Ascending aorta (tissue), 2 donors: Measurements from ENCODE around the gene LHFPL6. TPM values are rescaled to one million over a fixed set of nuclear protein-coding genes. Genes with fewer than 3 reads are reported as not detected.

Experiments used
- DNase-seq, 2 donors: peaks; one replicate each; pipeline ENCODE4 v3.0.0-alpha.2; 2019; ENCODE audit warnings: low spot score in 2 of 2
- H3K27ac ChIP-seq, 2 donors: fragments of 200-600 bp; sonication (generic); one replicate each; pipeline ENCODE4 v1.5.1; 2016 to 2017; ENCODE audit warnings: mild to moderate bottlenecking in 1 of 2
- H3K27me3 ChIP-seq: fragments of 200-600 bp; sonication (generic); one replicate; pipeline ENCODE4 v1.5.1; 2017
- H3K36me3 ChIP-seq, 2 donors: fragments of 200-600 bp; sonication (generic); one replicate each; pipeline ENCODE4 v1.5.1; 2016
- H3K4me1 ChIP-seq, 2 donors: fragments of 200-600 bp; sonication (generic); one replicate each; pipeline ENCODE4 v1.5.1; 2016 to 2017; ENCODE audit warnings: mild to moderate bottlenecking in 1 of 2
- H3K4me3 ChIP-seq, 2 donors: fragments of 200-600 bp; sonication (generic); one replicate each; pipeline ENCODE4 v1.5.1; 2016 to 2017; ENCODE audit warnings: mild to moderate bottlenecking in 1 of 2
- H3K9me3 ChIP-seq, 2 donors: fragments of 200-600 bp; sonication (generic); one replicate each; pipeline ENCODE4 v1.5.1; 2016
- CTCF ChIP-seq, 3 experiments: fragments of 200-600 bp in 2 of 3; fragments of 450-650 bp in 1 of 3; sonication (generic) in 2 of 3; IDR thresholded peaks; one replicate each; pipeline ENCODE4 v1.5.1; 2016 to 2019; ENCODE audit warnings: antibody characterized with exemption in 3 of 3, mild to moderate bottlenecking in 1 of 3, moderate library complexity in 1 of 3
- intact Hi-C: fragments of 100-400 bp; cut with DNase I; formaldehyde crosslinking; loops from one replicate; pipeline ENCODE4 v1.15.1; 2023
- total RNA-seq: library from RNA; depleted of rRNA; stranded (reverse); fragments of >200 nt; gene quantifications from one replicate; pipeline ENCODE4 v1.1.0, GENCODE V29; 2016

LHFPL6 gene
- total RNA-seq, 1 donor from 2014 or later: 69.4 TPM

- intact Hi-C loops: no loop called here
- H3K36me3 ChIP-seq: peaks cover 0 to under 1% of the 10 kb centered on the region in 2 donors
- DNase-seq: no peak
- no peaks in the 10 kb centered on the region for H3K9me3 ChIP-seq
- no peak overlapping the region for H3K27ac ChIP-seq
- no peak for TF ChIP-seq CTCF (IDR thresholded peaks at IDR 0.05)
- peaks cover 0 to 7% of the 10 kb centered on the region in 2 donors for H3K4me1 ChIP-seq
- no peaks in the 10 kb centered on the region for H3K27me3 ChIP-seq
- H3K4me3 ChIP-seq: no peak overlapping the region
Observed at GRCh38 chr13:39452417-39452816, 150.6 kb downstream of the LHFPL6 start.

GRCh38 chr13:39451860-39452301 is 151.1 kb downstream of the LHFPL6 start:
- Histone ChIP-seq H3K36me3 (no peaks in the 10 kb centered on the region), H3K4me1 (peaks cover 0 to 7% of the 10 kb centered on the region in 2 donors), H3K9me3 (no peaks in the 10 kb centered on the region), H3K27ac (no peak overlapping the region), H3K4me3 (no peak overlapping the region), H3K27me3 (no peaks in the 10 kb centered on the region)
- DNase-seq: no peak
- intact Hi-C loops: no loop called here
- no peak for TF ChIP-seq CTCF (IDR thresholded peaks at IDR 0.05)

- H3K36me3 ChIP-seq: no peaks in the 10 kb centered on the region
- no peak overlapping the region for H3K4me3 ChIP-seq
- no peak for TF ChIP-seq CTCF (IDR thresholded peaks at IDR 0.05)
- H3K4me1 ChIP-seq: peaks cover 0 to 7% of the 10 kb centered on the region in 2 donors
- no peaks in the 10 kb centered on the region for H3K27me3 ChIP-seq
- H3K9me3 ChIP-seq: no peaks in the 10 kb centered on the region
- H3K27ac ChIP-seq: no peak overlapping the region
- no peak for DNase-seq
- intact Hi-C loops: no loop called here
Observed at GRCh38 chr13:39451301-39451700, 151.7 kb downstream of the LHFPL6 start.

GRCh38 chr13:39450176-39450575 is 152.8 kb downstream of the LHFPL6 start:
- TF ChIP-seq CTCF (IDR thresholded peaks at IDR 0.05): no peak
- DNase-seq: no peak
- H3K4me3 ChIP-seq: no peak overlapping the region
- H3K27ac ChIP-seq: no peak overlapping the region
- H3K36me3 ChIP-seq: no peaks in the 10 kb centered on the region
- H3K27me3 ChIP-seq: no peaks in the 10 kb centered on the region
- intact Hi-C loops: no loop called here
- no peaks in the 10 kb centered on the region for H3K9me3 ChIP-seq
- H3K4me1 ChIP-seq: peaks cover 0 to 7% of the 10 kb centered on the region in 2 donors

GRCh38 chr13:39448834-39449233 is 154.2 kb downstream of the LHFPL6 start:
- Histone ChIP-seq H3K9me3 (no peaks in the 10 kb centered on the region), H3K27ac (no peak overlapping the region), H3K4me3 (no peak overlapping the region), H3K36me3 (no peaks in the 10 kb centered on the region), H3K4me1 (peaks cover 0 to 7% of the 10 kb centered on the region in 2 donors), H3K27me3 (no peaks in the 10 kb centered on the region)
- no peak for TF ChIP-seq CTCF (IDR thresholded peaks at IDR 0.05)
- intact Hi-C loops: no loop called here
- no peak for DNase-seq

- TF ChIP-seq CTCF (IDR thresholded peaks at IDR 0.05): no peak
- no peaks in the 10 kb centered on the region for H3K36me3 ChIP-seq
- peaks cover 0 to 7% of the 10 kb centered on the region in 2 donors for H3K4me1 ChIP-seq
- intact Hi-C loops: no loop called here
- H3K9me3 ChIP-seq: no peaks in the 10 kb centered on the region
- no peak overlapping the region for H3K27ac ChIP-seq
- DNase-seq: no peak
- no peaks in the 10 kb centered on the region for H3K27me3 ChIP-seq
- no peak overlapping the region for H3K4me3 ChIP-seq
Observed at GRCh38 chr13:39446865-39447264, 156.1 kb downstream of the LHFPL6 start.
